ENCODE data around the gene MED4. TPM values are rescaled to one million over a fixed set of nuclear protein-coding genes. Genes with fewer than 3 reads are reported as not detected.
A peak's percentile ranks its signal among the peaks of the same experiment; 100 is the strongest.

The MED4 gene
- polyA plus RNA-seq, 3 donors: 99.3 to 110 (median 107) TPM

DNA sequence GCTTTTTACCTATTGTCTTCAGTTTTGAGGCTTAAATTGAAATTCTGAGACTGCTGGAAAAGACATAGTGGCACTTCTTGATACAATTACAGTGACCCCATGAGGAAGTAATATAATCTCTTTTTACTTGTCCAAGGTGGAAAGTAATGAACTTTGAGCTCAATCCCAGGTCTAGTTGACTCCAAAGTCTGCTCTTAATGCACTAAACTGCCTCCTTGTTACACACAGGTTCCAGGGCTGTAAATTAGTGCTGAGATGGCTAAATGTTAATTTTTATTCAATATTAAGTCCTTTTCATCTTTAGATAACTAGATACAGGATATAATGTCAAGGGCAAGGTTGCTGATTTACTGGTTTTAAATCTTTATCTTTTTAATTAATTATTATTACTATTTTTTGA is 54.9 kb downstream of the MED4 start:
- DNase-seq (ENCODE audit: low read depth in 3 of 3, low spot score in 2 of 3): no peak

DNA sequence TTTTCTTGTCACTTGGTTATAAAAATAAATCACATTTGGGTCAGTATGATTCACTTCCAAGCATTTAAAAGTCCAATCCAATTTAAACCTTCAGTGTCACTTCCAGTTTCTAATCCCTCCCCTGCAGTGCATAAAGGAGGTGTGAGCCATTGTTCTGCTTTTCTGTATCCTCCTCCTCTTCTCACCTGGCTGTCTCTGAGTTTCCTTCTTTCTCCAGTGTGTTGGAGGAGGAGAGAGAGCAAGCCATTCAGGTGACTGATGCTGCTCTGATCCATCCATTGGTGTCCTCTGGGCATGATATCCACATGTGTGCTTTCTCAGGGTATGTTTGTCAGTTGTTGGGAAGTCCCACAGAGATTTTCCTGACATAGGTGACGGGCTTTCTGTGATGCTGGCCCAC is 56.1 kb downstream of the MED4 start:
- DNase-seq (ENCODE audit: low read depth in 3 of 3, low spot score in 2 of 3): no peak

DNA sequence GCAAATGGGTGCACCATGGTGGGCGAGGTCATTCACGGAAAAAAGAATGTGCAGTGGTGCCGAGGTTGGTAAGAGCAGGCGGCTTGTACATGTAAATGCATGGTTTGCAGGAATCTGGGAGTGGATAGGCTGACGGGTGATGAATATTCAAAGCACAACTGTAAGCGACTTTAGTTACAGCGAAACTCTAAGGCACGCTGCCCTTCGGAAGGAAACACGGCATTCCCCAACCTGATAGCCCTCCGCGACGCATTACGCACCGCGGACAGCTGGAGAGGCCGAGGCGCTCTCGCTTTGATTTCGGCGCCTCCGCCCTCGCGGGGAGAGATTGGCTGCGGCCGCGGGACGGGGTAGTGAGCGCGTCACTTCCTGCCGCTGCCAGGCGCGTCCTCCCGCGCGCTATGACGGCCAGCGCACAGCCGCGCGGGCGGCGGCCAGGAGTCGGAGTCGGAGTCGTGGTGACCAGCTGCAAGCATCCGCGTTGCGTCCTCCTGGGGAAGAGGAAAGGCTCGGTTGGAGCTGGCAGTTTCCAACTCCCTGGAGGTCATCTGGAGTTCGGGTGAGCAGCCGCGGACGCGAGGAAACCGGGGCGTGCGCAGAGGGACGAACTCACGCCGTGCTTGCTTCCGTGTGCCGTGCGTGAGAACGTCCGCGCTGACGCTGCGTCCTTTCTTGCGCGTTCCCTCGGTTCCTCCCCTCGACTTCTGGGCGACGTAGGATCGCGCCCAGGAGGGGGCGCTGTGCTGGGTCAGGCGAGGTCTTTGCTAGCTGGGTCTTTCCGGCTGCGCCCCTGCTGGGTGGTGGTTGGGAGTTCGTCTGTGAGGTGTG is 57.3 kb downstream of the MED4 start, which contains the start of gene NUDT15:
NUDT15 (plus strand) TSS at position 381 of the 828 bp plus-strand sequence; CDS start at position 402, 21 bp downstream.
- DNase-seq (ENCODE audit: low read depth in 3 of 3, low spot score in 2 of 3): peak; percentile 95 to 97 (median 96)

DNA sequence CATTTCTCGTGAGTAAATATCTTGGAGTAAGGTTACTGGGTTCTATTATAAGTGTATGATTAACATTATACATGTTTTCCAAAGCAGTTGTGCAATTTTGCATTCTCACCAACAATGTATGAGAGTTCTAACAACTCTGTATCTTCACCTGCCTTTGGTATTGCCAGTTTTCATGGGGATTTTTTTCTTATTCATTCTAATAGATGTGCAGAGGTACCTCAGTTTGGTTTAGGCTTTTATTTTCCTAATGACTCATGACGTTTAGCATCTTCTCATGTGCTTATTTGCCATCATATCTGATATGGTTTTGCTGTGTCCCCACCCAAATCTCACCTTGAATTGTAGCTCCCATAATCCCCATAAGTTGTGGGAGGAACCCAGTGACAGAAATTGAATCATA is 65.0 kb downstream of the MED4 start:
- DNase-seq (ENCODE audit: low read depth in 3 of 3, low spot score in 2 of 3): no peak

DNA sequence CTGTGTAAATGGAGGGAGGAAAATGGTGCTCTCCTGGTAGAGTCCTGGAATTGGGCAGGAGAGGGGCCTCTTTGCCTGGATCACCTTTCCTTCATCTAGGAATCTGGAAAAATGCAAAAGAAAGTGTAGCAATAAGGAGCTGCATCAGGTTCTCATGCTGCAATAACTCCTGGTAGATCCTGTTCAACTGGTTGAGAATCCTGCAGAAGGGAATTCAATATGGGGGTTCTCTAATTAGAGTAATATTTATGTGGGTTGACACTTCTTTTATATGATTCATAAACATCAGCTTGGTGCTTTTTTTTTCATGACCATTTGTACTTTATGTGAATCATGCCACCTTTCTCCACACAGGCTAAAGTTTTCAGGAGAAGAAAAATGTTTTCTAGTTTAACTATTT is 66.8 kb downstream of the MED4 start:
- no peak for DNase-seq (ENCODE audit: low read depth in 3 of 3, low spot score in 2 of 3)

Other genes with a start within 250 kb of the MED4 start
- gene SUCLA2, start 93.8 kb downstream of the MED4 start, polyA plus RNA-seq (ENCODE audit: insufficient read length in 3 of 3): 100 to 1,000 TPM; 103 to 127 (median 116) TPM
- gene NUDT15, start 57.4 kb downstream of the MED4 start, polyA plus RNA-seq (ENCODE audit: insufficient read length in 3 of 3): 10 to 100 TPM; 27.1 to 32.2 (median 27.7) TPM
- 1,000 to 10,000 TPM; 1,693 to 1,780 (median 1,762) TPM for gene ITM2B, start 138.1 kb upstream of the MED4 start, polyA plus RNA-seq (ENCODE audit: insufficient read length in 3 of 3)
- 10 to 100 TPM; 47.7 to 51.6 (median 48.3) TPM for gene RB1, start 208.6 kb upstream of the MED4 start, polyA plus RNA-seq (ENCODE audit: insufficient read length in 3 of 3)